Neutrophil (primary cell): ENCODE measurements around the gene STX10.
"Not testable (repeated sequence)": the region's sequence is repeated elsewhere in the genome, so short reads cannot be mapped to it uniquely, and the experiment has no call there.

Experiments used
- H3K27ac ChIP-seq: fragments of 200-600 bp; sonication (generic); 2 replicates; pipeline ENCODE4 v1.5.1; 2016; ENCODE audit warnings: mild to moderate bottlenecking, moderate library complexity
- H3K27me3 ChIP-seq: fragments of 200-600 bp; sonication (generic); 2 replicates; pipeline ENCODE4 v1.6.0; 2016; ENCODE audit warnings: mild to moderate bottlenecking
- H3K36me3 ChIP-seq: fragments of 200-600 bp; sonication (generic); 2 replicates; pipeline ENCODE4 v1.5.1; 2017
- H3K4me1 ChIP-seq, 2 experiments: fragments of 200-600 bp in 1 of 2; sonication (generic) in 1 of 2; 1 replicate in 1 of 2; 2 replicates in 1 of 2; pipeline versions ENCODE4 v1.5.1 to v1.6.1; 2013 to 2016; ENCODE audit warnings: low read depth in 1 of 2, low read length in 1 of 2, mild to moderate bottlenecking in 1 of 2, moderate library complexity in 1 of 2; ENCODE audit not compliant: control insufficient read depth in 1 of 2, insufficient read depth in 1 of 2
- H3K4me3 ChIP-seq, 2 experiments: fragments of 200-600 bp in 1 of 2; sonication (generic) in 1 of 2; 1 replicate in 1 of 2; 2 replicates in 1 of 2; pipeline ENCODE4 v1.5.1; 2013 to 2016; ENCODE audit warnings: low read depth in 1 of 2, low read length in 1 of 2, mild to moderate bottlenecking in 1 of 2, moderate library complexity in 1 of 2
- H3K9me3 ChIP-seq: fragments of 200-600 bp; sonication (generic); 2 replicates; pipeline ENCODE4 v1.5.1; 2016
- CTCF ChIP-seq: fragments of 200-600 bp; sonication (generic); IDR thresholded peaks from 2 replicates; pipeline ENCODE4 v1.5.1; 2016; ENCODE audit warnings: antibody characterized with exemption

The STX10 gene

GRCh38 chr19:13173139-13173737 is 23.1 kb upstream of the STX10 start:
- Histone ChIP-seq H3K36me3 (peaks cover 18% of the 10 kb centered on the region), H3K4me3 (no peak overlapping the region), H3K27me3 (no peaks in the 10 kb centered on the region), H3K9me3 (no peaks in the 10 kb centered on the region), H3K27ac (peak overlapping the region; percentile 85), H3K4me1 (peaks cover 37 to 51% of the 10 kb centered on the region in 2 experiments)
- no peak for TF ChIP-seq CTCF

- Histone ChIP-seq H3K27ac (peak overlapping the region; percentile 85), H3K4me1 (peaks cover 40 to 54% of the 10 kb centered on the region in 2 experiments), H3K4me3 (peak overlapping the region in 1 of 2 experiments; percentile 45), H3K27me3 (no peaks in the 10 kb centered on the region), H3K36me3 (peaks cover 18% of the 10 kb centered on the region), H3K9me3 (no peaks in the 10 kb centered on the region)
- no peak for TF ChIP-seq CTCF
Measured at GRCh38 chr19:13172346-13173138, 22.4 kb upstream of the STX10 start.

GRCh38 chr19:13171146-13171545 is 21.0 kb upstream of the STX10 start:
- Histone ChIP-seq H3K27me3 (no peaks in the 10 kb centered on the region), H3K27ac (peak overlapping the region; percentile 94)

GRCh38 chr19:13169769-13170168 is 19.6 kb upstream of the STX10 start:
- no peak for TF ChIP-seq CTCF
- Histone ChIP-seq H3K4me1 (peaks cover 67 to 82% of the 10 kb centered on the region in 2 experiments), H3K9me3 (no peaks in the 10 kb centered on the region), H3K27ac (peak overlapping the region; percentile 94), H3K27me3 (no peaks in the 10 kb centered on the region), H3K4me3 (peak overlapping the region in 1 of 2 experiments; percentile 66), H3K36me3 (peaks cover 18% of the 10 kb centered on the region)

More at GRCh38 chr19:13171146-13171545, 21.0 kb upstream of the STX10 start:
- no peaks in the 10 kb centered on the region for H3K9me3 ChIP-seq
- no peak for TF ChIP-seq CTCF
- H3K4me3 ChIP-seq = no peak overlapping the region
- peaks cover 53 to 68% of the 10 kb centered on the region in 2 experiments for H3K4me1 ChIP-seq
- H3K36me3 ChIP-seq = peaks cover 18% of the 10 kb centered on the region

GRCh38 chr19:13166151-13166550 is 16.0 kb upstream of the STX10 start:
- not testable (repeated sequence) for H3K27me3 ChIP-seq, H3K9me3 ChIP-seq, H3K36me3 ChIP-seq
- Histone ChIP-seq H3K4me3 (peak overlapping the region in 1 of 2 experiments; percentile 64), H3K4me1 (peaks cover 91 to 95% of the 10 kb centered on the region in 2 experiments), H3K27ac (peak overlapping the region; percentile 94)
